ENCODE measurements around the gene CCDC93. TPM values are rescaled to one million over a fixed set of nuclear protein-coding genes. Genes with fewer than 3 reads are reported as not detected.

Gene CCDC93, protein sequence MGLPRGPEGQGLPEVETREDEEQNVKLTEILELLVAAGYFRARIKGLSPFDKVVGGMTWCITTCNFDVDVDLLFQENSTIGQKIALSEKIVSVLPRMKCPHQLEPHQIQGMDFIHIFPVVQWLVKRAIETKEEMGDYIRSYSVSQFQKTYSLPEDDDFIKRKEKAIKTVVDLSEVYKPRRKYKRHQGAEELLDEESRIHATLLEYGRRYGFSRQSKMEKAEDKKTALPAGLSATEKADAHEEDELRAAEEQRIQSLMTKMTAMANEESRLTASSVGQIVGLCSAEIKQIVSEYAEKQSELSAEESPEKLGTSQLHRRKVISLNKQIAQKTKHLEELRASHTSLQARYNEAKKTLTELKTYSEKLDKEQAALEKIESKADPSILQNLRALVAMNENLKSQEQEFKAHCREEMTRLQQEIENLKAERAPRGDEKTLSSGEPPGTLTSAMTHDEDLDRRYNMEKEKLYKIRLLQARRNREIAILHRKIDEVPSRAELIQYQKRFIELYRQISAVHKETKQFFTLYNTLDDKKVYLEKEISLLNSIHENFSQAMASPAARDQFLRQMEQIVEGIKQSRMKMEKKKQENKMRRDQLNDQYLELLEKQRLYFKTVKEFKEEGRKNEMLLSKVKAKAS
- 1 to 10 TPM; 5.2 to 5.3 TPM for polyA plus RNA-seq

GRCh38 chr2:118013724-118014491 is at the start of gene CCDC93:
TSS of gene CCDC93 (minus strand) at chr2:118014070. CDS start at chr2:118013995, 75 bp downstream.
- Histone ChIP-seq H3K4me3 (ENCODE audit: low read depth in 1 of 2, low read length in 2 of 2) (peak within 1 kb of the TSS; percentile 68 to 96), H3K27ac (ENCODE audit: low read depth in 2 of 2, low read length in 1 of 2) (peak within 1 kb of the TSS; percentile 88 to 96), H3K4me1 (ENCODE audit: control insufficient read depth in 2 of 2, insufficient read depth in 2 of 2, low read length in 1 of 2) (peaks cover 0 to 3% of the 10 kb centered on the region in 2 donors), H3K27me3 (ENCODE audit: control insufficient read depth in 1 of 2, insufficient read depth in 2 of 2, low read length in 2 of 2) (no peaks in the 10 kb centered on the region), H3K36me3 (ENCODE audit: control insufficient read depth in 2 of 2, insufficient read depth in 2 of 2, low read length in 1 of 2) (no peaks in the 10 kb centered on the region), H3K9me3 (ENCODE audit: control insufficient read depth in 2 of 2, insufficient read depth in 1 of 2, low read depth in 1 of 2, low read length in 1 of 2) (no peaks in the 10 kb centered on the region)
- WGBS, 2 donors: 0 to 1% methylated on average over 59 to 71 of the region's 71 CpGs

- 45 to 50% methylated on average over 2 of the region's 2 CpGs for WGBS, 2 donors
These were observed 48.8 kb upstream of the CCDC93 start for GRCh38 chr2:118062669-118063068.

GRCh38 chr2:118062048-118062447 is 48.2 kb upstream of the CCDC93 start:
- Histone ChIP-seq H3K9me3 (ENCODE audit: control insufficient read depth in 2 of 2, insufficient read depth in 1 of 2, low read depth in 1 of 2, low read length in 1 of 2) (no peaks in the 10 kb centered on the region), H3K27ac (ENCODE audit: low read depth in 2 of 2, low read length in 1 of 2) (no peak overlapping the region), H3K36me3 (ENCODE audit: control insufficient read depth in 2 of 2, insufficient read depth in 2 of 2, low read length in 1 of 2) (no peaks in the 10 kb centered on the region), H3K4me1 (ENCODE audit: control insufficient read depth in 2 of 2, insufficient read depth in 2 of 2, low read length in 1 of 2) (no peaks in the 10 kb centered on the region), H3K4me3 (ENCODE audit: low read depth in 1 of 2, low read length in 2 of 2) (no peak overlapping the region), H3K27me3 (ENCODE audit: control insufficient read depth in 1 of 2, insufficient read depth in 2 of 2, low read length in 2 of 2) (peaks cover 0 to 4% of the 10 kb centered on the region in 2 donors)

More at GRCh38 chr2:118062669-118063068, 48.8 kb upstream of the CCDC93 start:
- no peaks in the 10 kb centered on the region for H3K36me3 ChIP-seq (ENCODE audit: control insufficient read depth in 2 of 2, insufficient read depth in 2 of 2, low read length in 1 of 2)
- peaks cover 0 to 4% of the 10 kb centered on the region in 2 donors for H3K27me3 ChIP-seq (ENCODE audit: control insufficient read depth in 1 of 2, insufficient read depth in 2 of 2, low read length in 2 of 2)
- no peak overlapping the region for H3K4me3 ChIP-seq (ENCODE audit: low read depth in 1 of 2, low read length in 2 of 2)
- H3K4me1 ChIP-seq (ENCODE audit: control insufficient read depth in 2 of 2, insufficient read depth in 2 of 2, low read length in 1 of 2): no peaks in the 10 kb centered on the region
- H3K27ac ChIP-seq (ENCODE audit: low read depth in 2 of 2, low read length in 1 of 2): no peak overlapping the region
- H3K9me3 ChIP-seq (ENCODE audit: control insufficient read depth in 2 of 2, insufficient read depth in 1 of 2, low read depth in 1 of 2, low read length in 1 of 2): no peaks in the 10 kb centered on the region

DNA sequence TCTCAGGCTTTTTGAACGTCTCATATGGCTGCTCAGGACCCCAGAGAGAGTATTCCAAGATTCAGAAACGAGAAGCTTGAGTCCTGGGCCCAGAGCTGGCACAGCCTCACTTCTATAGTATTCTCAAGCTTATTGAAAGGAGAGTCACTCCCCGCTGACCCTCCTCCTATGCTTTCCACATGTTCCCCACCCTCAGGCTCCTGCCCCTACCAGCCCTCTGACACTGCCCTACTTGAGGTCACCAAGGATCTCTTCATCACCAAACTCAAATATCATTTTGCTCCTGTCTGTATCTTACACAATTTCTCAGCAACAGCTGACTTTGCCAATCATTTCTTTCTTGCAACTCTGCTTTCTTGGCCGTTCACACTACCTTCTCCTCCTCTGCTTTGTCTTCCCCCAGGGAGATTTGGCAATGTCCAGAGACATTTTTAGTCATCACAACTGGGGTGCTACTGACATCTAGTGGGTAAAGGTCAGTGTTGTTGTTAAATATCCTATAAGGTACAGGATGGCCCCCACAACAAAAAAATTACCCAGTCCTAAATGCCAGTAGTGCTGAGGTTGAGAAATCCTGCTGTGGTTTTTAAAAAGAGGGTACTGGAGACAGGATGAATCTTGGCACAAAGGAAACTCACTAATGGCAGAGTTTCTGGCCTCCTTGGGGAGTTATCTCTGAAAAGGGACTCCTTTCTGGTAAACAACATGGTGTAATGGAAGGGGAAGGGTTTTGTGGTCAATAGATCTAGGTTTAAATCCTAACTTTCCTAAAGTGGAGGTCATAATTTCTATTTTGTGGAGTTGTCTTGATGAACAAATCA is 47.5 kb upstream of the CCDC93 start:
- Histone ChIP-seq H3K27ac (ENCODE audit: low read depth in 2 of 2, low read length in 1 of 2) (no peak overlapping the region), H3K9me3 (ENCODE audit: control insufficient read depth in 2 of 2, insufficient read depth in 1 of 2, low read depth in 1 of 2, low read length in 1 of 2) (no peaks in the 10 kb centered on the region), H3K27me3 (ENCODE audit: control insufficient read depth in 1 of 2, insufficient read depth in 2 of 2, low read length in 2 of 2) (peaks cover 0 to 4% of the 10 kb centered on the region in 2 donors), H3K4me1 (ENCODE audit: control insufficient read depth in 2 of 2, insufficient read depth in 2 of 2, low read length in 1 of 2) (no peaks in the 10 kb centered on the region), H3K36me3 (ENCODE audit: control insufficient read depth in 2 of 2, insufficient read depth in 2 of 2, low read length in 1 of 2) (no peaks in the 10 kb centered on the region), H3K4me3 (ENCODE audit: low read depth in 1 of 2, low read length in 2 of 2) (no peak overlapping the region)
- WGBS, 2 donors: 56 to 74% methylated on average over 4 of the region's 4 CpGs

GRCh38 chr2:118059919-118060478 is 46.1 kb upstream of the CCDC93 start:
- Histone ChIP-seq H3K27ac (ENCODE audit: low read depth in 2 of 2, low read length in 1 of 2) (no peak overlapping the region), H3K27me3 (ENCODE audit: control insufficient read depth in 1 of 2, insufficient read depth in 2 of 2, low read length in 2 of 2) (no peaks in the 10 kb centered on the region), H3K4me1 (ENCODE audit: control insufficient read depth in 2 of 2, insufficient read depth in 2 of 2, low read length in 1 of 2) (no peaks in the 10 kb centered on the region), H3K4me3 (ENCODE audit: low read depth in 1 of 2, low read length in 2 of 2) (no peak overlapping the region), H3K36me3 (ENCODE audit: control insufficient read depth in 2 of 2, insufficient read depth in 2 of 2, low read length in 1 of 2) (no peaks in the 10 kb centered on the region), H3K9me3 (ENCODE audit: control insufficient read depth in 2 of 2, insufficient read depth in 1 of 2, low read depth in 1 of 2, low read length in 1 of 2) (no peaks in the 10 kb centered on the region)
- WGBS, 2 donors: 57 to 62% methylated on average over 4 of the region's 4 CpGs

GRCh38 chr2:118058951-118059350 is 45.1 kb upstream of the CCDC93 start:
- no peaks in the 10 kb centered on the region for H3K9me3 ChIP-seq (ENCODE audit: control insufficient read depth in 2 of 2, insufficient read depth in 1 of 2, low read depth in 1 of 2, low read length in 1 of 2)
- no peaks in the 10 kb centered on the region for H3K36me3 ChIP-seq (ENCODE audit: control insufficient read depth in 2 of 2, insufficient read depth in 2 of 2, low read length in 1 of 2)
- H3K4me1 ChIP-seq (ENCODE audit: control insufficient read depth in 2 of 2, insufficient read depth in 2 of 2, low read length in 1 of 2): no peaks in the 10 kb centered on the region
- no peak overlapping the region for H3K27ac ChIP-seq (ENCODE audit: low read depth in 2 of 2, low read length in 1 of 2)
- 73 to 79% methylated on average over 3 of the region's 3 CpGs for WGBS, 2 donors
- no peak overlapping the region for H3K4me3 ChIP-seq (ENCODE audit: low read depth in 1 of 2, low read length in 2 of 2)
- H3K27me3 ChIP-seq (ENCODE audit: control insufficient read depth in 1 of 2, insufficient read depth in 2 of 2, low read length in 2 of 2): no peaks in the 10 kb centered on the region

DNA sequence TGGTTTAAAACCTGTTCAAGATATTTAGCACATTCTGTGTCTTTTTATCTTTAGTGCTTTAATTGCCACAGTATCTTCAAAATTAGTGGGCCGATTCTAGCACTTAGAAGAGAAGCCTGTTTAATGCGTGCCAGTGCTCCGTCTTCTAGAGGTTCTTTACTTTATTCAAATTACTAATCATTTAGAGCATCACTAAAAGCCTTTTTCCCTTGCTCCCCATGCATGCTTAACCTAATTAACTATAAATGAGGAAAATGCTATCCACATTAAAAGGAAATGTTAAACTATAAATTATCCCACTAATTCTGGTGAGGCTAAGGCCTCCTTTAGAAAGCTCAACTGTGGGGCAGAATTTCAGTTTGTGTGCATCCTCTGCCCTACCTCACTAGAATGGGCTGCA is 42.9 kb upstream of the CCDC93 start:
- H3K27ac ChIP-seq (ENCODE audit: low read depth in 2 of 2, low read length in 1 of 2): no peak overlapping the region
- 93 to 95% methylated on average over 3 of the region's 3 CpGs for WGBS, 2 donors
- no peaks in the 10 kb centered on the region for H3K4me1 ChIP-seq (ENCODE audit: control insufficient read depth in 2 of 2, insufficient read depth in 2 of 2, low read length in 1 of 2)
- no peak overlapping the region for H3K4me3 ChIP-seq (ENCODE audit: low read depth in 1 of 2, low read length in 2 of 2)
- H3K9me3 ChIP-seq (ENCODE audit: control insufficient read depth in 2 of 2, insufficient read depth in 1 of 2, low read depth in 1 of 2, low read length in 1 of 2): no peaks in the 10 kb centered on the region
- H3K36me3 ChIP-seq (ENCODE audit: control insufficient read depth in 2 of 2, insufficient read depth in 2 of 2, low read length in 1 of 2): no peaks in the 10 kb centered on the region
- peaks cover 0 to 2% of the 10 kb centered on the region in 2 donors for H3K27me3 ChIP-seq (ENCODE audit: control insufficient read depth in 1 of 2, insufficient read depth in 2 of 2, low read length in 2 of 2)

DNA sequence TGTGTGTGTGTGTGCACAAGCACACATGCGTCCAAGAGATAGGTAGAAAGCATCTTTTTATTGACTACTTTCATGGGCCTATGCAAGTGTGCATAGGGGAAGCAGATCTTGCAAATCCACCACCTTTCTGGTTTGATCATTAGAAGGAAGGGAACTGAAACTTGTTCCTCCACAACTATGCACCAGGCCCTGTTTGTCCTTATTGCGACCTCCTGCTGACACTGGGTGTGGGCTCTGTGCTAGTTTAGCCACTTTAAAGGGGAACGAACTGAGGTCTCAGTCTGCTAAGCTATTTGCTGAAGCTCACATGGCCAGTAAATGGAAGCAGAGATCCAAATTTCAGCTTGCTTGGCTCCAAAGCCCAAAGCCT is 42.3 kb upstream of the CCDC93 start:
- Histone ChIP-seq H3K4me3 (ENCODE audit: low read depth in 1 of 2, low read length in 2 of 2) (no peak overlapping the region), H3K27ac (ENCODE audit: low read depth in 2 of 2, low read length in 1 of 2) (no peak overlapping the region), H3K9me3 (ENCODE audit: control insufficient read depth in 2 of 2, insufficient read depth in 1 of 2, low read depth in 1 of 2, low read length in 1 of 2) (no peaks in the 10 kb centered on the region), H3K4me1 (ENCODE audit: control insufficient read depth in 2 of 2, insufficient read depth in 2 of 2, low read length in 1 of 2) (no peaks in the 10 kb centered on the region), H3K36me3 (ENCODE audit: control insufficient read depth in 2 of 2, insufficient read depth in 2 of 2, low read length in 1 of 2) (no peaks in the 10 kb centered on the region), H3K27me3 (ENCODE audit: control insufficient read depth in 1 of 2, insufficient read depth in 2 of 2, low read length in 2 of 2) (peaks cover 0 to 2% of the 10 kb centered on the region in 2 donors)
- WGBS, 2 donors: 48 to 51% methylated on average over 3 of the region's 3 CpGs
